HG03066 (cell line): ENCODE measurements around the gene PELO.

Source experiments
- ATAC-seq: cut with Tn5 transposase; IDR thresholded peaks from one replicate; pipeline ENCODE4 v1.9.1; 2021; ENCODE audit warnings: low read depth; ENCODE audit not compliant: unreplicated experiment

Gene PELO

DNA sequence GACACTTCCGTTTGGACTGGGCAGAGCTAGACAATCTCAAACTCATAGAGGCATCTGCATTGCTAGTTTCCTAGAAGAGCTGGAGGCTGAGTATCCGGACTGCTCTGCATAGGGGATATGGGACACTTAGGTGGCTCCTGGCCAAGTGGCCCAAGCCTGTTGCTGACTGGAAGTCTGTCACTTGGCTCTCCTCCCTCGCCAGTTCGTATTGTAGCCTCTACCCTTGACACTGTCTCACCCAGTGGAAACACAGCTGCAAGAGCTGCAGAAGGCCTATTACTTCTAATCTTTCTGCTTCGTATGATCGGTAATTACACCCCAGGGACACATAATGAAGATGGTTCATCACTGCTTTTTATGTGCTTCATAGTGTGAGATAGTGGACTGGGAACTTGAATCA is 34.7 kb downstream of the PELO start:
- no peak for ATAC-seq

DNA sequence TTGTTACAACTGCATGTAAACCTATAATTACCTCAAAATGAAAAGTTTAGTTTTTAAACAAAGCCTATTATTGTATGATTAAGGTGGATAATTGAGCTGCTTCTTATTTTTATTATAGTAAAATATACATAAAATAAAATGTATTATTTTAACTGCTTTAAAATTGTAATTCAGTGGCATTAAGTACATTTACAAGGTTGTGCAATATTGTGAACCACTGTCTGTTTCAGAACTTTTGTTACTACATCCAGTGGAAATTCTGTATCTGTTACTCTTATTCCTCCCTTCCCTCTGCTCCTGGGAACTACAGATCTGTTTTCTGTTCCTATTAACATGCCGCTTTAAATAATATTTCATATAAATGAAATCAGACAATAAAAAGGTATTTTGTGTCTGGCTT is 37.1 kb downstream of the PELO start:
- no peak for ATAC-seq

DNA sequence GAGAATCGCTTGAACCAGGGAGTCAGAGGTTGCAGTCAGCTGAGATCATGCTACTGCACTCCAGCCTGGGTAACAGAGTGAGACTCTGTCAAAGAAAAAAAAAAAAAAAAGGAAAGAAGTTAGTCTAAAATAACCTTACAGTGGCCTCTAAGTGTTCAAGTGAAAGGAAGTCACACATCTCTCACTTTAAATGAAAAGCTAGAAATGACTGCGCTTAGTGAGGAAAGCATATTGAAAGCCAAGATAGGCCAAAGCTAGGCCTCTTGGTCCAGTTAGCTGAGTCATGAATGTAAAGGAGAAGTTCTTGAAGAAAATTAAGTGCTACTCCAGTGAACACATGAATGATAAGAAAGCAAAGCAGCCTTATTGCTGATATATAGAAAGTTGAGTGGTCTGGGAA is 38.1 kb downstream of the PELO start:
- ATAC-seq, result peak; percentile 96

DNA sequence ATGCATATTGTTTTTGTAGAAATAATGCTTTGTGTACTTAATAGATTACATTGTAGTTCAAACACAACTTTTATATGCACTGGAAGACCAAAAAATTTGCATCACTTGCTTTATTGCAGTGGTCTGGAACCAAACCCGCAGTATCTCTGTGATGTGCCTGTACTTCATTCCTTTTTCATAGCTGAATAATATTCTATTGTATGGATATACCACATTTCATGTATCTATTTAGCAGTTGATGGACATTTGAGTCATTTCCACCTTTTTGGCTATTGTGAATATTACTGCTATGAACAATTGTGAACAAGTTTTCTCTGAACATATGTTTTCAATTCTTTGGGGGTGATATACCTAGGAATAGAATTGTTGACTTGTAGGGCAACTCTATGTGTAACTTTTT is 40.1 kb downstream of the PELO start:
- ATAC-seq, result no peak

DNA sequence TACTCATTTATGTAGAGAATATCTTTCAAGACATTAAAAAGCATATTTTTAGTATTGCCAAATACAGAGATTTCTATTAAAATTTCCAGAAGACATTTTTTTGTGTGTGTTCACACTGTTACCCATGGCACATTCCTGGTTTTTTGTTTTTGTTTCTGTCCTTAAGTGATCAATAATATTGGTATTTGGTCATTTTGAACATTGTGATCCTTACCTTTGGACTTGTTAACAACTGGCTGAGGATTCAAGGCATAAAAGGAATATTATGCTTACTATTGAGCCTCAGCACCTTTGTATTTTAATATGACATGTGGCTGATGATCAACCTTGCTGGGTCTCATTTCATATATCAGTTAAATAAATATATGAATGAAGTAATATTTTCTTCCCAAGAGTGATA is 41.9 kb downstream of the PELO start:
- no peak for ATAC-seq

DNA sequence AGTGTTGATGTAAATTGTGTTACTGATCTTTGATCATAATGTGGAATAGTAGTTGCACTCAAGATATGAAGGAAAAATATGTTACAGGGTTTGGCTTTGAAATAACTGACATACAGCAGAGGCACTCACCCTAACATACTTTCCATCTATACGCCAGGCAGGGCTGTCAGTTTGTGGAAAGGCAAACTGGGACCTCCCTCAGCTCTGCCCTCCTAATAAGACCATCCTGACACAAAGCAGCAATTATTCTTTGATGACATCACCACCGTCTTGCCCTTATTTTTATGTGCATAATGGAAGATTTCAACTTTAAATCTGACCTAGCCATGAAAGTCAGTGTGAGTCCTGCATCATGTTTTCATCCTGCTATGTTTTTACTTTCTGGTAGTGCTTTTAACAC is 42.9 kb downstream of the PELO start:
- ATAC-seq, result no peak

DNA sequence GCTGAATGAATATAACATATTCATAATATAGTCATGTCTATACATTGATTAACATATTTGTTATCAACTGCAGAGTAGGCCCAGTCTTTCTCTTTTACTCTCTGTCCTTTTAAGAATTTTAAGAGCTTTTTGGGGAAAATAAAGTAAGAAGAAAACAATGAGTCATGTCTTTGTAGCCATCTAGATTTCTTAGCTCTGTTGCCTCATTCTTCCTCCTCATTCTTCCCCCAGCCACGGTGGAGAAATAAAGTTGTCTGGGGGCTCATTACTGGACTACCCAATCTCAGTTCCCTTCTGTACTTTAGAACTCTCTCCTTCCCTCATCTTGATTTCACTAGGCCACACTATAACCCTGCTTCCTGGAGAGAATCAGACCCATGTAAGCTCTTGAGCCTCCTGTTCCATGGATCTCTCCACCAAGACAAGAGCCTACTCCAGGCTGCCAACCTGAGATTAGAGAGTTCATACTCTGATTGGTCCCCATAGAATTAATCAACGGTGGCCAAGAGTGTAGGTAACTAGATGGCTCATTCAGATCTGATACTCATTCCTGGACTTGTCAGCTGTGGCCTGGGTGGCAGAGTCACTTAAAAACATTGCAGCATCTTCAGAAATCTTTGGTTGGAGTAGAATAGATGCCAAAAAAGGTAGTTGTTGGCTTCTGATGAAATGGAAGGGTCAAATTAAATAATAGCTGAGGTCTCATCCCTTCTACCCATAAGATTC is 44.2 kb downstream of the PELO start:
- ATAC-seq, result no peak

DNA sequence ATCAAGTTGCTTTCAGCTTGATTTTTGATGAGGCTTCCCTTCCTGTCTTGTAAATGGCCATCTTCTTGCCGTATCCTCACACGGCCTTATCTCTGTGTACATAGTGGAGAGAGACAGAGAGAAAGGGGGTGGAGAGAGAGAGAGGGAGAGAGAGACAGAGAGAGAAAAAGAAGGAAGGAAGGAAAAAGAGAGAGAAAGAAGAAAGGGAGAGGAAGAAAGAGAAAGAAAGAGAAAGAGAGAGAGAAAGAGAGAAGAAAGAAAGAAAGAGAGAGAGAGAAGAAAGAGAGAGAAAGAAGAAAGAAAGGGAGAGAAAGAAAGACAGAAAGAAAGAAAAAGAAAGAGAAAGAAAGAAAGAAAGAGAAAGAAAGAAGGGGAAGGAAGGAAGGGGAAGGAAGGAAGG is 46.6 kb downstream of the PELO start:
- no peak for ATAC-seq

DNA sequence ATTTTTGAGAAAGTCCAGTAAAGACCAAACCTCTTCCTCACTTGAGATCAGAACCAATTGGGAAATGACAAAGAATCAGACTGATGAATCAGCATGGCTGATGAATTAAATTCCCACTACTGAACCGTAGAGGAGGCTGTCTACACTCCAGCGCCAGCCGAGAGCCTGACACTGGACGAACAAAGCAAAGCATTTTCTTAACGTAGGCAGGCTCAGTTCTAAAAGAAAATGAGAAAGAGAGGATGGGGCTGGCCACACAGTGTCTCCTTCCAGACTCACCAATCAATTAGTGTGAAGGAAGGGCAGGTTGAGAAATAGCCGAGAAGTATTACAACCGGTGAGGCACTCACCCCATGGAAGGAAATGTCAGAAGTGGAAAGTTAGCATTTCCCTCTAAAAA is 49.4 kb downstream of the PELO start:
- ATAC-seq, result no peak
